PC-3 (cell line): ENCODE data around the gene CAMK2N2. TPM values are rescaled to one million over a fixed set of nuclear protein-coding genes. Genes with fewer than 3 reads are reported as not detected.

Source experiments
- ATAC-seq: fragments of 200-7000 bp; cut with Tn5 transposase; 2 replicates; pipeline ENCODE4 v1.9.1; 2020; ENCODE audit warnings: mild to moderate bottlenecking, moderate library complexity
- BruUV-seq: library from RNA; stranded (reverse); fragments of 400-500 nt; replicated peaks from 2 replicates; lab custom pipeline; 2021; lab: Mats Ljungman, UMichigan
- CTCF ChIA-PET: fragments of 300-600 bp; sonication (Branson Sonifier 250); formaldehyde crosslinking; loops from one replicate; lab custom pipeline; 2022; ENCODE audit warnings: antibody characterized with exemption; lab: Charles Lee
- POLR2A ChIA-PET: fragments of 300-600 bp; sonication (Branson Sonifier 250); formaldehyde crosslinking; loops from one replicate; lab custom pipeline; 2022; ENCODE audit warnings: antibody characterized with exemption; ENCODE audit not compliant: unreplicated experiment; lab: Charles Lee
- DNase-seq: peaks from one replicate; pipeline ENCODE4 v3.0.0-alpha.2; 2015
- H2AFZ ChIP-seq: fragments of 300-600 bp; sonication (generic); 2 replicates; pipeline ENCODE4 v1.6.0; 2016; ENCODE audit warnings: antibody characterized with exemption, low read length
- H3F3A ChIP-seq: fragments of 300-600 bp; sonication (generic); one replicate; pipeline ENCODE4 v1.6.0; 2017; ENCODE audit warnings: antibody characterized with exemption, low read length, control low read depth, mild to moderate bottlenecking; ENCODE audit not compliant: unreplicated experiment
- H3K27ac ChIP-seq: fragments of 300-600 bp; sonication (generic); 2 replicates; pipeline ENCODE4 v1.5.1; 2016; ENCODE audit warnings: mild to moderate bottlenecking, low read length
- H3K27me3 ChIP-seq: fragments of 300-600 bp; sonication (generic); 2 replicates; pipeline ENCODE4 v1.6.1; 2016; ENCODE audit warnings: low read length, mixed read lengths
- H3K36me3 ChIP-seq: fragments of 300-600 bp; sonication (generic); 2 replicates; pipeline ENCODE4 v1.6.1; 2016; ENCODE audit warnings: low read depth, mixed run types, low read length, mixed read lengths
- H3K4me1 ChIP-seq: fragments of 300-600 bp; sonication (generic); 2 replicates; pipeline ENCODE4 v1.5.1; 2016; ENCODE audit warnings: low read length; ENCODE audit not compliant: insufficient read depth
- H3K4me2 ChIP-seq: fragments of 300-600 bp; sonication (generic); 2 replicates; pipeline ENCODE4 v1.6.0; 2016; ENCODE audit warnings: low read length
- H3K4me3 ChIP-seq: fragments of 300-600 bp; sonication (generic); 2 replicates; pipeline ENCODE4 v1.5.1; 2016; ENCODE audit warnings: mild to moderate bottlenecking, low read length, mixed read lengths
- H3K79me2 ChIP-seq: fragments of 300-600 bp; sonication (generic); 2 replicates; pipeline ENCODE4 v1.6.1; 2017; ENCODE audit warnings: low read length, mixed read lengths
- H3K9ac ChIP-seq: fragments of 300-600 bp; sonication (generic); 2 replicates; pipeline ENCODE4 v1.6.0; 2016; ENCODE audit warnings: mild to moderate bottlenecking, low read length
- H3K9me2 ChIP-seq: fragments of 300-600 bp; sonication (generic); replicated peaks from 2 replicates; pipeline ENCODE4 v1.6.1; 2016; ENCODE audit warnings: mixed run types, low read length, mixed read lengths
- H3K9me3 ChIP-seq: fragments of 300-600 bp; sonication (generic); 2 replicates; pipeline ENCODE4 v1.6.1; 2016; ENCODE audit warnings: low read length, mixed read lengths
- H4K20me1 ChIP-seq: fragments of 300-600 bp; sonication (generic); 2 replicates; pipeline ENCODE4 v1.6.1; 2016; ENCODE audit warnings: low read length, mixed read lengths
- CTCF ChIP-seq: fragments of 300-600 bp; sonication (generic); conservative IDR thresholded peaks from 2 replicates; pipeline ENCODE4 v1.5.1; 2017; ENCODE audit warnings: antibody characterized with exemption, low read depth, mild to moderate bottlenecking, low read length
- EZH2 ChIP-seq: fragments of 300-600 bp; sonication (generic); IDR thresholded peaks from one replicate; pipeline ENCODE4 v1.6.1; 2017; ENCODE audit warnings: antibody characterized with exemption, mild to moderate bottlenecking, low read length; ENCODE audit not compliant: unreplicated experiment
- EZH2phosphoT487 ChIP-seq: fragments of 300-600 bp; sonication (generic); IDR thresholded peaks from 2 replicates; pipeline ENCODE4 v1.6.1; 2018; ENCODE audit warnings: mild to moderate bottlenecking, antibody characterized with exemption, low read length, borderline replicate concordance
- intact Hi-C: fragments of 100-400 bp; cut with micrococcal nuclease; formaldehyde crosslinking; loops from 2 replicates; pipeline ENCODE4 v1.9.0; 2023
- total RNA-seq: library from RNA; depleted of rRNA; stranded (reverse); fragments of >200 nt; gene quantifications from 2 replicates; pipeline ENCODE4 v1.2.3, GENCODE V29; 2014

Gene CAMK2N2
- total RNA-seq, 1 experiment from 2014 or later, result 1.1 TPM

GRCh38 chr3:184229394-184230080, 31.8 kb downstream of the CAMK2N2 start, which contains the start of gene VWA5B2:
Gene VWA5B2, plus strand, starts transcription at chr3:184229585. Its CDS starts 944 bp downstream, at chr3:184230529.
- Histone ChIP-seq H3K4me1 (peaks cover 18% of the 10 kb centered on the region), H3F3A (no peaks in the 10 kb centered on the region), H3K9me3 (no peaks in the 10 kb centered on the region), H3K27ac (no peak within 1 kb of the TSS), H3K27me3 (peaks cover 10% of the 10 kb centered on the region), H3K9me2 (no peaks in the 10 kb centered on the region), H3K36me3 (no peaks in the 10 kb centered on the region), H3K4me2 (peak within 1 kb of the TSS; percentile 99), H3K9ac (no peak within 1 kb of the TSS), H3K4me3 (peak within 1 kb of the TSS; percentile 75), H2AFZ (peak within 1 kb of the TSS; percentile 79), H4K20me1 (no peaks in the 10 kb centered on the region), H3K79me2 (no peaks in the 10 kb centered on the region)
- no peak for TF ChIP-seq CTCF
- TF ChIP-seq EZH2phosphoT487, result no peak
- TF ChIP-seq EZH2, result no peak
- ChIA-PET CTCF (no interaction called here), POLR2A (no interaction called here)
- ATAC-seq (peak; percentile 80), DNase-seq (peak; percentile 80)
- intact Hi-C loops, result loop anchor here (5.0 kb wide), 1 partner anchor 42 kb away; the partner anchor contains the start of gene ABCF3
- no TSS peak for BruUV-seq

- peaks cover 9% of the 10 kb centered on the region; the same call in 1 of the 2 replicates for H3K4me1 ChIP-seq
- intact Hi-C loops, result no loop called here
- H3K27me3 ChIP-seq, result peaks cover 10% of the 10 kb centered on the region
- H3F3A ChIP-seq, result no peaks in the 10 kb centered on the region
- no peak for DNase-seq
- H3K9ac ChIP-seq, result no peak overlapping the region
- H3K9me2 ChIP-seq, result no peaks in the 10 kb centered on the region
- ChIA-PET POLR2A (no interaction called here), CTCF (interaction anchor here (0.6 to 1.1 kb wide), 3 partner anchors 21 to 345 kb away, joined by 3 to 14 read pairs (median 4); no protein-coding TSS in a partner anchor)
- H3K79me2 ChIP-seq, result no peaks in the 10 kb centered on the region
- BruUV-seq, result no TSS peak
- no peaks in the 10 kb centered on the region for H3K9me3 ChIP-seq
- 0 out of 2 replicates have a peak, but pooled peaks have one; percentile 4 for ATAC-seq
- H3K4me2 ChIP-seq, result peak overlapping the region; percentile 99; the same call in 1 of the 2 replicates
- TF ChIP-seq EZH2phosphoT487 (no peak), CTCF (no peak), EZH2 (no peak)
- no peaks in the 10 kb centered on the region for H3K36me3 ChIP-seq
- no peak overlapping the region for H2AFZ ChIP-seq
- H4K20me1 ChIP-seq, result no peaks in the 10 kb centered on the region
- H3K27ac ChIP-seq, result no peak overlapping the region
- H3K4me3 ChIP-seq, result peak overlapping the region; percentile 75; the same call in 1 of the 2 replicates
Measured at GRCh38 chr3:184228376-184229137, 32.8 kb downstream of the CAMK2N2 start.
